ENCODE measurements around the gene UCK1.

UCK1 gene

DNA sequence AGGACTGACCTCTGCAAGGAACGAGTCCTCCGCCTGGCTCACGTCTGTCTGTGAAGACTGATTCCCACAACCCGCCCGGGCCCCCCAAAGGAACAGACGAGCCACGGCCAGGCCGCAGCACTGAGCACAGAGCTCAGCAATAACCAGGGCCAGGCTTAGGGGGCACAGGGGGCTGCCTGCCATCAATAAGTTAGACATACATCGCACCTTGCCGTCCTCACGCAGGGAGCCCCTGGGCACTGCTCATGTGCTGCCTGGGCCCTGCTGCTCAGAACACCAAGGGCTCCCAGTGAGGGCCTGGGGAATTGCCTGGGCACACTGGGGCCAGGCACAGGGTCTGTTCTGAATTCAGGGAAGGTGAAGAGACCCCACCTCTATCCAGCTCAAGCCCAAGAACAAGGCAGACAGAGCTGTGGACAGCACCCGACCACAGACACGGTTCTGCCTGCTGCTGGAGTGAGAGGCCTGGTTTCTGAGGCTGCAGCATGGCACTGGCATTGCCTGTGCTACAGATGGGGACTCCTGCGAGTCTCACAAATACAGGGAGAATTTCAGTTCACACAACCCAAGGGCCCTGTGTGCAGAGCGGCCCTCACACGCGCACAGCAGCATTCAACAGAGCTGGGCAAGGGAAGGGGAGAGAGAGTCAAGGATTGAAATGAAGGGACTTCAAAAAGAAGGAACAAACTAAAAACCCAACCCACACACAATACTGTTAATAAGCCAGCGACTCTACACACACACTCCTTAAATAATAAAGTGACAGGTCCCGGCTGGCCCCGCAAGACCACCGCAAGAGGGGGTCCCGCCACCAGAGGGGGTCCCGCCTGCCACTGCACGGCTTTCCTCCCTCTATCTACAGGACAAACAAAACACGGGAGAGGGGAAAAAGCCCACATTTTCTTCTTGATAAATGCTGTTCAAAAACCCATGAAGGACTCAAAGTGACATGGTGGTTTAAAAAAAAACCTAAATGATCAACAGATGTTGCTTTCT, 46.2 kb upstream of the UCK1 start:
- CTCF ChIA-PET: interaction anchor here (0.6 kb wide), 1 partner anchor 15 kb away, joined by 6 read pairs; no protein-coding TSS in a partner anchor
- TF ChIP-seq ELF4 (IDR thresholded peaks at IDR 0.05) (no peak), BHLHE40 (IDR thresholded peaks at IDR 0.05; ENCODE audit: borderline replicate concordance) (no peak), TARDBP (IDR thresholded peaks at IDR 0.05) (no peak), L3MBTL2 (conservative IDR thresholded peaks at IDR 0.05) (no peak), FOXM1 (IDR thresholded peaks at IDR 0.05; ENCODE audit: borderline replicate concordance) (no peak), CTBP1 (IDR thresholded peaks at IDR 0.05; ENCODE audit: borderline replicate concordance) (no peak), NFRKB (IDR thresholded peaks at IDR 0.05) (no peak), FOXA1 (IDR thresholded peaks at IDR 0.05) (no peak), LEF1 (IDR thresholded peaks at IDR 0.05; ENCODE audit: borderline replicate concordance) (no peak), FOXK2 (IDR thresholded peaks at IDR 0.05) (no peak), SP1 (IDR thresholded peaks at IDR 0.05) (no peak), SUZ12 (IDR thresholded peaks at IDR 0.05) (no peak)
- TF ChIP-seq, protein P1, sequence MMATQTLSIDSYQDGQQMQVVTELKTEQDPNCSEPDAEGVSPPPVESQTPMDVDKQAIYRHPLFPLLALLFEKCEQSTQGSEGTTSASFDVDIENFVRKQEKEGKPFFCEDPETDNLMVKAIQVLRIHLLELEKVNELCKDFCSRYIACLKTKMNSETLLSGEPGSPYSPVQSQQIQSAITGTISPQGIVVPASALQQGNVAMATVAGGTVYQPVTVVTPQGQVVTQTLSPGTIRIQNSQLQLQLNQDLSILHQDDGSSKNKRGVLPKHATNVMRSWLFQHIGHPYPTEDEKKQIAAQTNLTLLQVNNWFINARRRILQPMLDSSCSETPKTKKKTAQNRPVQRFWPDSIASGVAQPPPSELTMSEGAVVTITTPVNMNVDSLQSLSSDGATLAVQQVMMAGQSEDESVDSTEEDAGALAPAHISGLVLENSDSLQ (IDR thresholded peaks at IDR 0.05): no peak
- no peak for DNase-seq (ENCODE audit: extremely low spot score)
- POLR2A ChIA-PET: interaction anchor here (0.6 kb wide), 1 partner anchor 158 kb away, joined by 3 read pairs; no protein-coding TSS in a partner anchor

DNA sequence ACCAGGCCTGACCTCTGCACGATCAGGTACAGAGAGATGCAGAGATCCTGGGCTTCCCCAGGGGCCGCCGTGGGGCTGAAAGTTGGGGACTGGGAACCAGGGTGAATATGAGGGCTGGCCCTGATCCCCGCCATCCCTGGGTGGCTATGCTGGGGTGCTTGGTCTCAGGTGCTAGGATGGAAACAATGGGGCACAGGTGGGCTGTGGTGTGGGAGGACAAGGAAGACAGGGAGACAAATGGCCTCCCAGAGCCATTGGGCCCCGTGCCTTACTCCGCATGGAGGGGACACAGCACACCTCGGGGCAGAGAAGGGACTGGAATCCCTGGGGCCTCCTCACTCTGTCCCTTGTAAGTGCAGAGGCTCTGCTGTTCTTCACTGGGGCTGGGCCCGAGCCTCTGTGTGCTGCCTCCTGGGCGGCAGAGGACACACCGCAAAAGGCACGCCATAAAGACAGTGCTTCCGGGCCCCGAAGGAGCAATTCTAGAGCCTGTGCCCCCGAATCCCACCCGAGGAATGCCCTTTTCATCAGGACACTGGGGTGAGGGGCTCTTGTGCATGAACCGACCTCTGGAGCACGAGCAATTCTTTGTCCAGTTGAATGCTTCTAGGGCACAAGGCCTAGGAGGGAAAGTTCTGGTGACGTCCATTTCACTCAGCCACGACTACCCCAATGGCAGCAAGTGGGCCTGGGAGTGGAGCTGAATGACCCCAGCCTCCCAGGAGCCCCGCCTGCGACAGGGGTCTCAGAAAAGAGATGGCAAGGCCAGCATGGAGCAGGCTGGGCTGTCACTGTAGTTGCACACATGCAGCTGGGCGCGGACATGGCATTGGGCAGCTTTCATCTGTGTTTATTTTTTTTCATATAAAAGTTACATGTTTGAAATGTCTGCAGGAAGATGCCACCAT, 45.1 kb upstream of the UCK1 start:
- POLR2A ChIA-PET: no interaction called here
- CTCF ChIA-PET: no interaction called here
- TF ChIP-seq CTBP1 (IDR thresholded peaks at IDR 0.05; ENCODE audit: borderline replicate concordance): no peak
- no peak for TF ChIP-seq NFRKB (IDR thresholded peaks at IDR 0.05)
- no peak for TF ChIP-seq FOXM1 (IDR thresholded peaks at IDR 0.05; ENCODE audit: borderline replicate concordance)
- no peak for TF ChIP-seq FOXA1 (IDR thresholded peaks at IDR 0.05)
- no peak for TF ChIP-seq L3MBTL2 (conservative IDR thresholded peaks at IDR 0.05)
- no peak for TF ChIP-seq SUZ12 (IDR thresholded peaks at IDR 0.05)
- no peak for TF ChIP-seq ZNF384 (IDR thresholded peaks at IDR 0.05)
- no peak for DNase-seq (ENCODE audit: extremely low spot score)

DNA sequence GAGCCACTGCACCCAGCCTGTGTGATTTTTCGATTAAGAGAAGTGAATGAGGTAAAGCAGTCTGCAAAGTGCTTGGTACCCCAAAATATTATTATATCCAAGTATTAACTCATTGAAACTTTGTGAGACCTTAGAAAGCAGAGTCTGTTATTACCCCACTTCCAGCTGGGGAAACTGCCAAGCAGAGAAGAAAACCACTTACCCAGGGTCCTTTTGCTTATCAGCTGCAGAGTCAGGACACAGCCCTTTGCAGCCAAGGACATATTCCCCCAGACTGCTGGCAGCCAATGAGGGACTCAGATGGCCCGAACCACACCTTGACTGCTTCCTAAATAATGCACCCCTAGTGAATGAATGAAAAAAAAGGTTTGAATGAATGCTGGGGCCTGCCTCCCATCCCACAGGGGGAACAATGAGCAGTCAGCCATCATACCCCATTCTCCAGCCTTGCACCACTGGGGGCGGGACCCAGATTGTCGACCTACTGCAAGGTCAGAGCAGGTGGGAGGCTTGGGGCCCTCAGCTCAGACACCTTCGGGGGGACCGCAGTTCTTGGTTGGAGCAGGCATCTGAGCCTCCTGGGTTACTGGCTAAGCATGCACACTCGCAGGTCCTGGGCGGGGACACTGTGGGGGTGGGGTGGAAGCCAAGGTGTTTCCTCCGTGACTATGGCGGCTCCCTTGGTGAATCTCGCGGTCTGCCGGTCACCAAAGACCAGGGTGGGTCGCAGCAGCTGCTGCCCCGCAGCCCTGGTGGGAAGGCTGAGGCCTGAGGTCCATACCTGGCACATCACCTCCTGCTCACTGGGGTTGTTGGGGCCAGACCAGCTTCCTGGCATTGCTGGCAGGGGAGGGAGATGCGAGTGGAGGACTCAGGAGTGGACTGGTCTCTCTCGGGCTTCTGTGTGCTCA, 43.9 kb upstream of the UCK1 start:
- DNase-seq (ENCODE audit: extremely low spot score): no peak
- POLR2A ChIA-PET: no interaction called here
- CTCF ChIA-PET: no interaction called here
- TF ChIP-seq FOXM1 (IDR thresholded peaks at IDR 0.05; ENCODE audit: borderline replicate concordance) (no peak), TARDBP (IDR thresholded peaks at IDR 0.05) (no peak), NFRKB (IDR thresholded peaks at IDR 0.05) (no peak), ARNT (IDR thresholded peaks at IDR 0.05) (no peak), SP1 (IDR thresholded peaks at IDR 0.05) (no peak), L3MBTL2 (conservative IDR thresholded peaks at IDR 0.05) (no peak), FOXK2 (IDR thresholded peaks at IDR 0.05) (no peak), HDGF (IDR thresholded peaks at IDR 0.05; ENCODE audit: borderline replicate concordance) (no peak), CTBP1 (IDR thresholded peaks at IDR 0.05; ENCODE audit: borderline replicate concordance) (no peak), FOXA1 (IDR thresholded peaks at IDR 0.05) (no peak), ELF4 (IDR thresholded peaks at IDR 0.05) (no peak), SUZ12 (IDR thresholded peaks at IDR 0.05) (no peak)
- TF ChIP-seq, protein P1 (IDR thresholded peaks at IDR 0.05): no peak

DNA sequence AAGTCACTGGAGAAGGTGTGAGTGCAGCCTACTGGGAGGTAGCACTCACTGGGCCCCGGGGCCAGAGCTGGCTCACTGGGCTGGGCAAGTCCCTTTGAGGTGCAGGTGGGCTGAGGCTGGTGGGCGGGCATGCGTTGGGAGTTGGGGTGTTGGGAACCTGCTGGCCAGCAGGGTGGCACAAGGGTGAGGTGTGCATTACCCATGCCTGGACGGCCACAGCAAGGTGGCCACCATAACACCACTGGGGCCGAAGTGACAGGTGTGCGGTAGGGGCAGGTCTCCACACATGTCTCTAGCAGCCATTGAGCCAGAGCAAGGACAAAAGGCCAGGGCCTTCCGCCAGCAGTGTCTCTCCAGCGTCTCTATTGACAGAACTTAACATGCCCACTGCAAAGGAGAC, 36.8 kb upstream of the UCK1 start:
- no peak for DNase-seq (ENCODE audit: extremely low spot score)
- CTCF ChIA-PET: no interaction called here
- POLR2A ChIA-PET: no interaction called here
- TF ChIP-seq CTBP1 (IDR thresholded peaks at IDR 0.05; ENCODE audit: borderline replicate concordance) (no peak), LEF1 (IDR thresholded peaks at IDR 0.05; ENCODE audit: borderline replicate concordance) (no peak), SP1 (IDR thresholded peaks at IDR 0.05) (no peak), SUZ12 (IDR thresholded peaks at IDR 0.05) (no peak), FOXK2 (IDR thresholded peaks at IDR 0.05) (no peak), FOXM1 (IDR thresholded peaks at IDR 0.05; ENCODE audit: borderline replicate concordance) (no peak), NFRKB (IDR thresholded peaks at IDR 0.05) (no peak), HDGF (IDR thresholded peaks at IDR 0.05; ENCODE audit: borderline replicate concordance) (no peak), TARDBP (IDR thresholded peaks at IDR 0.05) (no peak), BHLHE40 (IDR thresholded peaks at IDR 0.05; ENCODE audit: borderline replicate concordance) (no peak), FOXA1 (IDR thresholded peaks at IDR 0.05) (no peak), ELF4 (IDR thresholded peaks at IDR 0.05) (no peak), ZNF384 (IDR thresholded peaks at IDR 0.05) (no peak), ARNT (IDR thresholded peaks at IDR 0.05) (no peak)
- TF ChIP-seq, protein P1 (IDR thresholded peaks at IDR 0.05): no peak
